Natural killer cell (primary cell): ENCODE data around the gene CWC27. TPM values are rescaled to one million over a fixed set of nuclear protein-coding genes. Genes with fewer than 3 reads are reported as not detected.

Source experiments
- ATAC-seq, 3 donors: fragments of 150-1000 bp in 2 of 3; fragments of 200-7000 bp in 1 of 3; cut with Tn5 transposase; 1 replicate in 1 of 3; 2 replicates in 2 of 3; pipeline ENCODE4 v1.10.0; 2021; ENCODE audit warnings: mild to moderate bottlenecking in 2 of 3, moderate library complexity in 2 of 3
- DNase-seq, 2 donors: peaks; one replicate each; pipeline versions ENCODE4 v3.0.0 to v3.0.0-alpha.2; 2013 to 2021; ENCODE audit warnings: mixed read lengths in 1 of 2
- H3K27ac ChIP-seq: one replicate; pipeline ENCODE4 v1.5.1; 2013; ENCODE audit warnings: mild to moderate bottlenecking, low read length
- H3K27me3 ChIP-seq: one replicate; pipeline ENCODE4 v1.6.1; 2013; ENCODE audit warnings: low read length; ENCODE audit not compliant: control insufficient read depth, insufficient read depth
- H3K36me3 ChIP-seq: one replicate; pipeline ENCODE4 v1.6.1; 2013; ENCODE audit warnings: low read length; ENCODE audit not compliant: control insufficient read depth, insufficient read depth
- H3K4me1 ChIP-seq: one replicate; pipeline ENCODE4 v1.6.1; 2013; ENCODE audit warnings: low read length; ENCODE audit not compliant: control insufficient read depth, insufficient read depth
- H3K4me3 ChIP-seq: one replicate; pipeline ENCODE4 v1.5.1; 2013; ENCODE audit warnings: low read length
- H3K9me3 ChIP-seq: one replicate; pipeline ENCODE4 v1.6.1; 2013; ENCODE audit warnings: low read length; ENCODE audit not compliant: control insufficient read depth, insufficient read depth
- H3K27ac Mint-ChIP-seq, 2 donors: one replicate each; pipeline ENCODE4 v1.8.0; 2022; ENCODE audit warnings: mild to moderate bottlenecking in 2 of 2, mixed read lengths in 2 of 2, moderate library complexity in 1 of 2
- H3K27me3 Mint-ChIP-seq, 2 donors: one replicate each; pipeline ENCODE4 v1.8.0; 2022; ENCODE audit warnings: low read depth in 2 of 2, mixed read lengths in 2 of 2
- H3K36me3 Mint-ChIP-seq: one replicate; pipeline ENCODE4 v1.8.0; 2022; ENCODE audit warnings: mixed read lengths
- H3K4me1 Mint-ChIP-seq, 2 donors: one replicate each; pipeline ENCODE4 v1.8.0; 2022; ENCODE audit warnings: mixed read lengths in 2 of 2
- H3K4me3 Mint-ChIP-seq: one replicate; pipeline ENCODE4 v1.8.0; 2022; ENCODE audit warnings: mild to moderate bottlenecking, moderate library complexity, mixed read lengths
- H3K9me3 Mint-ChIP-seq, 2 donors: one replicate each; pipeline ENCODE4 v1.8.0; 2022; ENCODE audit warnings: mixed read lengths in 2 of 2
- CTCF ChIP-seq: fragments of 200-600 bp; IDR thresholded peaks from one replicate; pipeline ENCODE4 v1.8.0; 2022; ENCODE audit warnings: antibody characterized with exemption
- WGBS: methylation state at CpG from one replicate; pipeline ENCODE4 v1.1.7; 2013; ENCODE audit warnings: missing lambda C conversion rate; ENCODE audit not compliant: insufficient coverage; 5-methylcytosine and 5-hydroxymethylcytosine counted together
- intact Hi-C: fragments of 100-400 bp; cut with micrococcal nuclease; formaldehyde crosslinking; loops from one replicate; pipeline ENCODE4 v1.14.2; 2022
- total RNA-seq, 4 donors: library from RNA; stranded (reverse); fragments of 120-200 nt in 1 of 4; gene quantifications; one replicate each; pipeline versions ENCODE4 v1.2.3 to v1.2.4, GENCODE V29; 2013 to 2022

CWC27 gene
- total RNA-seq, 3 donors from 2014 or later (not counting 1 experiment from before 2014, with no cell fraction given) = 21.6 to 26.3 (median 25.7) TPM

DNA sequence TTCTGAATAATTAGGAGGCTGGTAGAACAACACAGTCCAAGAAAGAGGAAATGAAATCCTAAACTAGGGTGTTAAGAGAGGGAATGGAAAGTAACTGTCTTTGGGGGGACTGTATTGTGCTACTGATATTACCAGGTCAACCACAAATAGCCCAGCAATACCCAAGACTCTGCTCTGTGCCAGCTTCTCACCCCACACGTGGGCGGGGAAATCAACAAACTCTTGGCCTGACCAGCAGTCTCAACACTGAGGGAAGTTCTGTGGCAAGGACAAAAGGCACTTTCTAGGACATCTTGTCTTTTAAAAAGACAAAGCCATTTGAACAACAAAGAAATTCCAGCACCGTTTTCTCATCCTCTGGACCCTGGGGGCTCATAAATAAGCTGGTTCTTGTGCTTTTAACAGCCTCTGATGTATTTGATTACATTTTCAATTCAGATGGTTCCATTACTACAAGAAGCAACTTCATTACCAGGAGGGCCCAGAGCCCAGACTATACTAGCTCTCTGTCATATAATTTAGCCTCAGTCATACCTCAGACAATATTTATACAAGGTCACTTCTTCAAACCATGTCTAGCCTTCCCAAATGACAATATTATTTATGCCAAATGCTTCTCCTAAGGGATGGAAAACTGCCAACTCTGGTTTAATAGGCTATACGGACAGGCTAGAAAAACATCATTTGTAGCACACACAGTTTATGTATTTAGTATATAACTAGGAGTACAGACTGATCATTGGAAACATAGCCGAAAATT, 297.8 kb downstream of the CWC27 start:
- TF ChIP-seq CTCF = no peak
- Mint-ChIP-seq H3K4me1 (no peaks in the 10 kb centered on the region), H3K36me3 (no peaks in the 10 kb centered on the region), H3K27ac (no peak overlapping the region), H3K4me3 (no peak overlapping the region), H3K27me3 (peaks cover 8 to 11% of the 10 kb centered on the region in 2 donors), H3K9me3 (no peaks in the 10 kb centered on the region)
- H3K9me3 ChIP-seq = no peaks in the 10 kb centered on the region
- intact Hi-C loops = no loop called here
- no peak overlapping the region for H3K4me3 ChIP-seq
- H3K27me3 ChIP-seq = peaks cover 2% of the 10 kb centered on the region
- no peaks in the 10 kb centered on the region for H3K36me3 ChIP-seq
- no peak overlapping the region for H3K27ac ChIP-seq
- DNase-seq = no peak
- H3K4me1 ChIP-seq = no peaks in the 10 kb centered on the region
- ATAC-seq = no peak
- 46% methylated on average over 4 of the region's 5 CpGs for WGBS

GRCh38 chr5:65067147-65067506, 298.4 kb downstream of the CWC27 start:
- intact Hi-C loops = no loop called here
- H3K36me3 Mint-ChIP-seq = no peaks in the 10 kb centered on the region
- Histone ChIP-seq H3K36me3 (no peaks in the 10 kb centered on the region), H3K4me3 (no peak overlapping the region), H3K27ac (no peak overlapping the region), H3K27me3 (peaks cover 2% of the 10 kb centered on the region), H3K4me1 (no peaks in the 10 kb centered on the region), H3K9me3 (no peaks in the 10 kb centered on the region)
- ATAC-seq (no peak), DNase-seq (no peak)
- no peak overlapping the region for H3K27ac Mint-ChIP-seq
- no peak overlapping the region for H3K4me3 Mint-ChIP-seq
- 70% methylated on average over 1 of the region's 1 CpG for WGBS
- no peak for TF ChIP-seq CTCF
- peaks cover 8 to 11% of the 10 kb centered on the region in 2 donors for H3K27me3 Mint-ChIP-seq
- H3K9me3 Mint-ChIP-seq = no peaks in the 10 kb centered on the region
- no peaks in the 10 kb centered on the region for H3K4me1 Mint-ChIP-seq

Other genes with a start within 250 kb of the CWC27 start
- not detected for gene SHISAL2B, start 78.4 kb upstream of the CWC27 start, total RNA-seq
- 10 to 100 TPM; 20.2 to 28.0 (median 24.4) TPM for gene SREK1IP1, start 239 bp upstream of the CWC27 start, total RNA-seq